ENCODE data around the gene LEFTY2. TPM values are rescaled to one million over a fixed set of nuclear protein-coding genes. Genes with fewer than 3 reads are reported as not detected.
A peak's percentile ranks its signal among the peaks of the same experiment; 100 is the strongest.

LEFTY2 gene
- total and polyA plus RNA-seq, 9 of the 15 experiments (the other 6 are each of a cell fraction or from before 2014, with no cell fraction given) = 0.04 to 0.14 TPM; not detected in 7

GRCh38 chr1:225949041-225949440, 8.0 kb upstream of the LEFTY2 start:
- no peak for FAIRE-seq
- in situ Hi-C loops (cut with MboI) = no loop called here
- CTCF ChIA-PET (ENCODE audit: low intra/inter-chr PET ratio) = no interaction called here

More at GRCh38 chr1:225949041-225949440, 8.0 kb upstream of the LEFTY2 start:
- WGBS (ENCODE audit: insufficient coverage, low coverage, missing lambda C conversion rate) = 31% methylated on average over 6 of the region's 6 CpGs
- no peak overlapping the region; a peak in 1 of 4 replicates for H3K9ac ChIP-seq (ENCODE audit: insufficient read depth in 1 of 2, low read depth in 2 of 2, low read length in 2 of 2)
- BruUV-seq (replicated peaks) = no TSS peak
- peak overlapping the region; percentile 54 for H2AFZ ChIP-seq (ENCODE audit: low read depth, low read length)
- H3K9me1 ChIP-seq (ENCODE audit: control insufficient read depth, insufficient read depth, low read length) = no peaks in the 10 kb centered on the region
- H3K27ac ChIP-seq (ENCODE audit: extremely low read depth, low read depth, low read length) = no peak overlapping the region
- no peak overlapping the region for H3K4me3 ChIP-seq
- intact Hi-C loops (cut with micrococcal nuclease) = no loop called here
- no peaks in the 10 kb centered on the region for H3K36me3 ChIP-seq (ENCODE audit: control insufficient read depth, insufficient read depth, low read length)
- TF ChIP-seq VEZF1 (CRISPR knock-in tag; IDR thresholded peaks at IDR 0.05) (no peak), ZBTB26 (CRISPR knock-in tag; IDR thresholded peaks at IDR 0.05) (no peak)
- POLR2A ChIA-PET = interaction anchor here (0.8 to 1.3 kb wide), 4 partner anchors 10 to 24 kb away, joined by 3 to 6 read pairs (median 4); partner anchors contain the start of gene PYCR2
- no peaks in the 10 kb centered on the region for H3K9me3 ChIP-seq (replicated peaks; ENCODE audit: control insufficient read depth, insufficient read depth, low read depth, low read length)
- peak overlapping the region; percentile 5; the same call in 1 of the 2 replicates for H3K4me2 ChIP-seq (ENCODE audit: insufficient read depth, low read length)
- H4K20me1 ChIP-seq (replicated peaks; ENCODE audit: control insufficient read depth, insufficient read depth, low read length) = no peaks in the 10 kb centered on the region
- ATAC-seq = no peak
- peaks cover 13 to 15% of the 10 kb centered on the region in 2 experiments; a peak in 4 of 5 replicates for H3K4me1 ChIP-seq (replicated peaks in 1 of 2; ENCODE audit: control insufficient read depth in 2 of 2, insufficient read depth in 2 of 2, low read length in 2 of 2)
- H3K27me3 ChIP-seq (ENCODE audit: control insufficient read depth in 2 of 2, insufficient read depth in 2 of 2, low read length in 2 of 2) = no peaks in the 10 kb centered on the region
- peak in 1 of 4 experiments; percentile 11 for DNase-seq (ENCODE audit: extremely low read depth in 1 of 4, low spot score in 3 of 4)
- no peaks in the 10 kb centered on the region for H3K79me2 ChIP-seq (ENCODE audit: control insufficient read depth, insufficient read depth, low read length)
